ENCODE data around the gene PML. TPM values are rescaled to one million over a fixed set of nuclear protein-coding genes. Genes with fewer than 3 reads are reported as not detected.

Gene PML
- total RNA-seq, 1 experiment from 2014 or later, result 47.7 TPM

DNA sequence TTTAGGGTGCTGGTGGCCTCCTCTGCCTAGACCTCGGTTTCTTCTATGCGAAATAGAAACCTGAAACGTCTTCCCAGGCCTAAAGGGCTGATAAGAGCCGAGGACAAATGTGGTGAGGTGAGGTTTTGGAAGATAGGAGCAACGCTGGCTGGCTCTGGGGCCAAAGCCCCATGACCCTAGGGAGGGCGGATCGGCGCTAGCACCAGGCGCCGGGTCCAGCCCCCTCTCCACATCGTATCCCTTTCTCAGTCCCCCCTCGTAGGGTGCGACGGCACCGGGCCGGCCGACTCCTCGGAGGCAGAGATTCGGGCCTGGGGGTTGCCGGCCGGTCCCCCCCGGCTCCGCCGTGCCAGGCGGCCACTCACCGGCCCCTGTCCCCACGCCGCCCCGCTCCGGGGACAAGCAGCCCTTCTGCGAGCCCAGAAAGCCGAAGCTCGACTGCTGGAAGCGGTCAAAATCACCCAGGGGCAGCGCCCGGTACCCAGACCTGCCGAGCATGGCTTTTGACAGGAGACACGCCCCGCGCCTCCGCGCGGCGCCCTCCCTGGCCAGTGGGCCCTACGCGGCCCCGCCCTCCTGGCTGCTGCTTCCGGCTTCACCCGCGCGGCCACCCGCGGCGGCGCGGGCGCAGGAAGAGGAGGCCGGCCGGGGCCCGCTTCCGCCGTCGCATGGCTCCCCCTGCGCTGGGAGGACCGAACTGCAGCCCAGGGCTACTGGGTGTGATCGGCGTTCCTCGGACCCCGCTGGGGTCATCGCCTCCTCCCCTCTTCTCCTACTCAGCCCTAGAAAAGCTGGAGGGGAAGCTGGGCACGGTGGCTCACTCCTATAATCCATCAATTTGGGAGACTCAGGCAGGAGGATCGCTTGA is 2.6 kb upstream of the PML start, which contains the start of gene STOML1:
Gene STOML1, minus strand, starts transcription at position 570 of the 868 bp plus-strand sequence. Its CDS starts 72 bp downstream, at position 498.
- peak within 1 kb of the TSS; percentile 74 for H3K4me3 Mint-ChIP-seq
- peaks cover 13% of the 10 kb centered on the region for H3K27me3 Mint-ChIP-seq (ENCODE audit: low read depth)
- CTCF ChIA-PET, result interaction anchor here (0.6 to 8.2 kb wide), 14 partner anchors 9 to 320 kb away, joined by 3 to 89 read pairs (median 4); no protein-coding TSS in a partner anchor
- H3K4me1 Mint-ChIP-seq, result peaks cover 30% of the 10 kb centered on the region
- DNase-seq (ENCODE audit: low spot score) (peak; percentile 97), ATAC-seq (peak; percentile 68)
- no peaks in the 10 kb centered on the region for H3K9me3 Mint-ChIP-seq
- no peaks in the 10 kb centered on the region for H3K36me3 Mint-ChIP-seq
- POLR2A ChIA-PET, result no interaction called here
- H3K27ac Mint-ChIP-seq, result no peak within 1 kb of the TSS
- TF ChIP-seq ZNF425 (CRISPR knock-in tag; conservative IDR thresholded peaks at IDR 0.05), result no peak
- TF ChIP-seq GABPB1 (CRISPR knock-in tag; IDR thresholded peaks at IDR 0.05), result no peak
- no peak for TF ChIP-seq ZNF317 (CRISPR knock-in tag; IDR thresholded peaks at IDR 0.05; ENCODE audit: borderline replicate concordance, low read depth)
- no peak for TF ChIP-seq PRRX2 (CRISPR knock-in tag; IDR thresholded peaks at IDR 0.05)
- TF ChIP-seq, protein P1, sequence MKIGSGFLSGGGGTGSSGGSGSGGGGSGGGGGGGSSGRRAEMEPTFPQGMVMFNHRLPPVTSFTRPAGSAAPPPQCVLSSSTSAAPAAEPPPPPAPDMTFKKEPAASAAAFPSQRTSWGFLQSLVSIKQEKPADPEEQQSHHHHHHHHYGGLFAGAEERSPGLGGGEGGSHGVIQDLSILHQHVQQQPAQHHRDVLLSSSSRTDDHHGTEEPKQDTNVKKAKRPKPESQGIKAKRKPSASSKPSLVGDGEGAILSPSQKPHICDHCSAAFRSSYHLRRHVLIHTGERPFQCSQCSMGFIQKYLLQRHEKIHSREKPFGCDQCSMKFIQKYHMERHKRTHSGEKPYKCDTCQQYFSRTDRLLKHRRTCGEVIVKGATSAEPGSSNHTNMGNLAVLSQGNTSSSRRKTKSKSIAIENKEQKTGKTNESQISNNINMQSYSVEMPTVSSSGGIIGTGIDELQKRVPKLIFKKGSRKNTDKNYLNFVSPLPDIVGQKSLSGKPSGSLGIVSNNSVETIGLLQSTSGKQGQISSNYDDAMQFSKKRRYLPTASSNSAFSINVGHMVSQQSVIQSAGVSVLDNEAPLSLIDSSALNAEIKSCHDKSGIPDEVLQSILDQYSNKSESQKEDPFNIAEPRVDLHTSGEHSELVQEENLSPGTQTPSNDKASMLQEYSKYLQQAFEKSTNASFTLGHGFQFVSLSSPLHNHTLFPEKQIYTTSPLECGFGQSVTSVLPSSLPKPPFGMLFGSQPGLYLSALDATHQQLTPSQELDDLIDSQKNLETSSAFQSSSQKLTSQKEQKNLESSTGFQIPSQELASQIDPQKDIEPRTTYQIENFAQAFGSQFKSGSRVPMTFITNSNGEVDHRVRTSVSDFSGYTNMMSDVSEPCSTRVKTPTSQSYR (CRISPR knock-in tag; IDR thresholded peaks at IDR 0.05), result no peak
- TF ChIP-seq CTCF (IDR thresholded peaks at IDR 0.05), result peak; percentile 81
- TF ChIP-seq, protein P2, sequence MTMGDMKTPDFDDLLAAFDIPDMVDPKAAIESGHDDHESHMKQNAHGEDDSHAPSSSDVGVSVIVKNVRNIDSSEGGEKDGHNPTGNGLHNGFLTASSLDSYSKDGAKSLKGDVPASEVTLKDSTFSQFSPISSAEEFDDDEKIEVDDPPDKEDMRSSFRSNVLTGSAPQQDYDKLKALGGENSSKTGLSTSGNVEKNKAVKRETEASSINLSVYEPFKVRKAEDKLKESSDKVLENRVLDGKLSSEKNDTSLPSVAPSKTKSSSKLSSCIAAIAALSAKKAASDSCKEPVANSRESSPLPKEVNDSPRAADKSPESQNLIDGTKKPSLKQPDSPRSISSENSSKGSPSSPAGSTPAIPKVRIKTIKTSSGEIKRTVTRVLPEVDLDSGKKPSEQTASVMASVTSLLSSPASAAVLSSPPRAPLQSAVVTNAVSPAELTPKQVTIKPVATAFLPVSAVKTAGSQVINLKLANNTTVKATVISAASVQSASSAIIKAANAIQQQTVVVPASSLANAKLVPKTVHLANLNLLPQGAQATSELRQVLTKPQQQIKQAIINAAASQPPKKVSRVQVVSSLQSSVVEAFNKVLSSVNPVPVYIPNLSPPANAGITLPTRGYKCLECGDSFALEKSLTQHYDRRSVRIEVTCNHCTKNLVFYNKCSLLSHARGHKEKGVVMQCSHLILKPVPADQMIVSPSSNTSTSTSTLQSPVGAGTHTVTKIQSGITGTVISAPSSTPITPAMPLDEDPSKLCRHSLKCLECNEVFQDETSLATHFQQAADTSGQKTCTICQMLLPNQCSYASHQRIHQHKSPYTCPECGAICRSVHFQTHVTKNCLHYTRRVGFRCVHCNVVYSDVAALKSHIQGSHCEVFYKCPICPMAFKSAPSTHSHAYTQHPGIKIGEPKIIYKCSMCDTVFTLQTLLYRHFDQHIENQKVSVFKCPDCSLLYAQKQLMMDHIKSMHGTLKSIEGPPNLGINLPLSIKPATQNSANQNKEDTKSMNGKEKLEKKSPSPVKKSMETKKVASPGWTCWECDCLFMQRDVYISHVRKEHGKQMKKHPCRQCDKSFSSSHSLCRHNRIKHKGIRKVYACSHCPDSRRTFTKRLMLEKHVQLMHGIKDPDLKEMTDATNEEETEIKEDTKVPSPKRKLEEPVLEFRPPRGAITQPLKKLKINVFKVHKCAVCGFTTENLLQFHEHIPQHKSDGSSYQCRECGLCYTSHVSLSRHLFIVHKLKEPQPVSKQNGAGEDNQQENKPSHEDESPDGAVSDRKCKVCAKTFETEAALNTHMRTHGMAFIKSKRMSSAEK (CRISPR knock-in tag; IDR thresholded peaks at IDR 0.05; ENCODE audit: borderline replicate concordance), result no peak
- TF ChIP-seq NFE2L1 (CRISPR knock-in tag; IDR thresholded peaks at IDR 0.05), result no peak
- TF ChIP-seq, protein P3, sequence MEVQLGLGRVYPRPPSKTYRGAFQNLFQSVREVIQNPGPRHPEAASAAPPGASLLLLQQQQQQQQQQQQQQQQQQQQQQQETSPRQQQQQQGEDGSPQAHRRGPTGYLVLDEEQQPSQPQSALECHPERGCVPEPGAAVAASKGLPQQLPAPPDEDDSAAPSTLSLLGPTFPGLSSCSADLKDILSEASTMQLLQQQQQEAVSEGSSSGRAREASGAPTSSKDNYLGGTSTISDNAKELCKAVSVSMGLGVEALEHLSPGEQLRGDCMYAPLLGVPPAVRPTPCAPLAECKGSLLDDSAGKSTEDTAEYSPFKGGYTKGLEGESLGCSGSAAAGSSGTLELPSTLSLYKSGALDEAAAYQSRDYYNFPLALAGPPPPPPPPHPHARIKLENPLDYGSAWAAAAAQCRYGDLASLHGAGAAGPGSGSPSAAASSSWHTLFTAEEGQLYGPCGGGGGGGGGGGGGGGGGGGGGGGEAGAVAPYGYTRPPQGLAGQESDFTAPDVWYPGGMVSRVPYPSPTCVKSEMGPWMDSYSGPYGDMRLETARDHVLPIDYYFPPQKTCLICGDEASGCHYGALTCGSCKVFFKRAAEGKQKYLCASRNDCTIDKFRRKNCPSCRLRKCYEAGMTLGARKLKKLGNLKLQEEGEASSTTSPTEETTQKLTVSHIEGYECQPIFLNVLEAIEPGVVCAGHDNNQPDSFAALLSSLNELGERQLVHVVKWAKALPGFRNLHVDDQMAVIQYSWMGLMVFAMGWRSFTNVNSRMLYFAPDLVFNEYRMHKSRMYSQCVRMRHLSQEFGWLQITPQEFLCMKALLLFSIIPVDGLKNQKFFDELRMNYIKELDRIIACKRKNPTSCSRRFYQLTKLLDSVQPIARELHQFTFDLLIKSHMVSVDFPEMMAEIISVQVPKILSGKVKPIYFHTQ (CRISPR knock-in tag; IDR thresholded peaks at IDR 0.05), result no peak
- TF ChIP-seq OVOL2 (CRISPR knock-in tag; IDR thresholded peaks at IDR 0.05; ENCODE audit: borderline replicate concordance), result no peak
- TF ChIP-seq NFYB (CRISPR knock-in tag; conservative IDR thresholded peaks at IDR 0.05; ENCODE audit: low read depth), result no peak
- TF ChIP-seq ZNF263 (CRISPR knock-in tag; IDR thresholded peaks at IDR 0.05; ENCODE audit: low read depth), result no peak
- no peak for TF ChIP-seq KAT7 (CRISPR knock-in tag; IDR thresholded peaks at IDR 0.05; ENCODE audit: borderline replicate concordance)
- no peak for TF ChIP-seq TEAD4 (CRISPR knock-in tag; IDR thresholded peaks at IDR 0.05)
- peak; percentile 83; the same call in 1 of the 2 replicates for TF ChIP-seq ETV6 (CRISPR knock-in tag; IDR thresholded peaks at IDR 0.05)
- no peak for TF ChIP-seq MXD4 (CRISPR knock-in tag; IDR thresholded peaks at IDR 0.05; ENCODE audit: borderline replicate concordance)
- no peak for TF ChIP-seq ESRRA (CRISPR knock-in tag; IDR thresholded peaks at IDR 0.05; ENCODE audit: borderline replicate concordance)
- no peak for TF ChIP-seq ARID4B (CRISPR knock-in tag; IDR thresholded peaks at IDR 0.05; ENCODE audit: borderline replicate concordance)
